CD14-positive monocyte (primary cell): Measurements from ENCODE around the gene PSMD5. TPM values are rescaled to one million over a fixed set of nuclear protein-coding genes. Genes with fewer than 3 reads are reported as not detected.

ENCODE experiments used
- DNase-seq, 3 donors: peaks; one replicate each; pipeline ENCODE4 v3.0.0-alpha.2; 2011 to 2022
- H2AFZ ChIP-seq: 2 replicates; pipeline ENCODE4 v1.6.0; 2012; ENCODE audit warnings: mild to moderate bottlenecking, low read depth, low read length, inconsistent platforms; ENCODE audit not compliant: insufficient read depth, poor library complexity, severe bottlenecking
- H3K27ac ChIP-seq, 2 donors: 1 replicate in 1 of 2; 2 replicates in 1 of 2; pipeline ENCODE4 v1.5.1; 2012 to 2013; ENCODE audit warnings: low read length in 2 of 2, control low read depth in 1 of 2, inconsistent platforms in 1 of 2, low read depth in 1 of 2, mild to moderate bottlenecking in 1 of 2
- H3K27me3 ChIP-seq, 2 donors: one replicate each; pipeline versions ENCODE4 v1.6.0 to v1.6.1; 2011 to 2013; ENCODE audit warnings: low read length in 2 of 2; ENCODE audit not compliant: control insufficient read depth in 2 of 2, insufficient read depth in 2 of 2
- H3K36me3 ChIP-seq, 2 donors: replicated peaks in 1 of 2; 1 replicate in 1 of 2; 2 replicates in 1 of 2; pipeline versions ENCODE4 v1.5.1 to v1.6.1; 2012 to 2013; ENCODE audit warnings: low read length in 2 of 2, control low read depth in 1 of 2, inconsistent platforms in 1 of 2, mild to moderate bottlenecking in 1 of 2; ENCODE audit not compliant: insufficient read depth in 2 of 2, control insufficient read depth in 1 of 2
- H3K4me1 ChIP-seq, 2 donors: 1 replicate in 1 of 2; 2 replicates in 1 of 2; pipeline versions ENCODE4 v1.5.1 to v1.6.1; 2012 to 2013; ENCODE audit warnings: low read length in 2 of 2, control low read depth in 1 of 2, inconsistent platforms in 1 of 2, mild to moderate bottlenecking in 1 of 2, moderate library complexity in 1 of 2; ENCODE audit not compliant: insufficient read depth in 2 of 2, control insufficient read depth in 1 of 2
- H3K4me2 ChIP-seq: replicated peaks from 2 replicates; pipeline ENCODE3; 2012; ENCODE audit warnings: low read length, moderate library complexity, mild to moderate bottlenecking; ENCODE audit not compliant: poor library complexity, severe bottlenecking; ENCODE audit errors: extremely low read depth
- H3K4me3 ChIP-seq, 3 experiments: fragments of 200-600 bp in 1 of 3; sonication (generic) in 1 of 3; replicated peaks in 1 of 3; 1 replicate in 2 of 3; 2 replicates in 1 of 3; pipeline ENCODE4 v1.5.1; 2011 to 2013; ENCODE audit warnings: low read length in 3 of 3, mild to moderate bottlenecking in 3 of 3, control low read depth in 2 of 3, low read depth in 2 of 3, inconsistent platforms in 1 of 3, moderate library complexity in 1 of 3
- H3K79me2 ChIP-seq: 2 replicates; pipeline ENCODE4 v1.6.0; 2012; ENCODE audit warnings: mild to moderate bottlenecking, control low read depth, inconsistent platforms, low read length, moderate library complexity; ENCODE audit not compliant: insufficient read depth
- H3K9ac ChIP-seq: 2 replicates; pipeline ENCODE4 v1.6.0; 2017; ENCODE audit warnings: low read length, mild to moderate bottlenecking; ENCODE audit not compliant: insufficient read depth, poor library complexity, severe bottlenecking
- H3K9me3 ChIP-seq, 2 donors: replicated peaks in 1 of 2; 1 replicate in 1 of 2; 2 replicates in 1 of 2; pipeline versions ENCODE4 v1.5.1 to v1.6.1; 2012 to 2013; ENCODE audit warnings: low read length in 2 of 2, control low read depth in 1 of 2; ENCODE audit not compliant: control insufficient read depth in 1 of 2, insufficient read depth in 1 of 2
- H4K20me1 ChIP-seq: 2 replicates; pipeline ENCODE4 v1.6.0; 2012; ENCODE audit warnings: mild to moderate bottlenecking, low read length, control low read depth, moderate library complexity; ENCODE audit not compliant: insufficient read depth
- H3K27ac Mint-ChIP-seq, 7 donors: one replicate each; pipeline ENCODE4 v1.8.0; 2020; ENCODE audit warnings: mild to moderate bottlenecking in 7 of 7, mixed read lengths in 7 of 7, moderate library complexity in 6 of 7, inconsistent platforms in 2 of 7
- H3K27me3 Mint-ChIP-seq, 3 donors: one replicate each; pipeline ENCODE4 v1.8.0; 2021 to 2022; ENCODE audit warnings: low read depth in 3 of 3, mild to moderate bottlenecking in 3 of 3, mixed read lengths in 3 of 3, moderate library complexity in 3 of 3, inconsistent platforms in 1 of 3
- H3K36me3 Mint-ChIP-seq, 2 donors: one replicate each; pipeline ENCODE4 v1.8.0; 2020; ENCODE audit warnings: mixed read lengths in 2 of 2, inconsistent platforms in 1 of 2, mild to moderate bottlenecking in 1 of 2
- H3K4me1 Mint-ChIP-seq: one replicate; pipeline ENCODE4 v1.8.0; 2020; ENCODE audit warnings: mild to moderate bottlenecking, mixed read lengths
- H3K4me3 Mint-ChIP-seq, 2 donors: one replicate each; pipeline ENCODE4 v1.8.0; 2020; ENCODE audit warnings: mild to moderate bottlenecking in 2 of 2, mixed read lengths in 2 of 2, moderate library complexity in 1 of 2
- H3K9me3 Mint-ChIP-seq, 7 donors: one replicate each; pipeline ENCODE4 v1.8.0; 2020 to 2022; ENCODE audit warnings: mixed read lengths in 7 of 7, mild to moderate bottlenecking in 6 of 7, moderate library complexity in 6 of 7, inconsistent platforms in 2 of 7
- CTCF ChIP-seq: fragments of 200-600 bp; IDR thresholded peaks from one replicate; pipeline ENCODE4 v1.8.0; 2022; ENCODE audit warnings: antibody characterized with exemption, mild to moderate bottlenecking
- WGBS: methylation state at CpG from one replicate; pipeline ENCODE4 v1.1.5; 2013; ENCODE audit warnings: missing lambda C conversion rate; ENCODE audit not compliant: insufficient coverage; 5-methylcytosine and 5-hydroxymethylcytosine counted together
- intact Hi-C, 2 donors: fragments of 100-400 bp; cut with micrococcal nuclease; formaldehyde crosslinking; loops; one replicate each; pipeline versions ENCODE4 v1.15.0 to v1.15.1; 2023
- polyA plus RNA-seq, 3 donors: library from polyadenylated mRNA; depleted of rRNA in 1 of 3; unstranded in 2 of 3; stranded (reverse) in 1 of 3; fragments of 300-500 nt in 2 of 3; fragments of >200 nt in 1 of 3; fragmentation: Illumina TruSeq in 2 of 3; gene quantifications; 1 replicate in 2 of 3; 2 replicates in 1 of 3; pipeline ENCODE4 v1.2.3, GENCODE V29; 2012 to 2021

PSMD5 gene
- polyA plus RNA-seq, 3 donors, result 10.0 to 20.9 (median 10.7) TPM

- TF ChIP-seq CTCF, result no peak
- H2AFZ ChIP-seq, result no peak overlapping the region
- H4K20me1 ChIP-seq, result no peaks in the 10 kb centered on the region
- H3K4me2 ChIP-seq, result no peak overlapping the region
- H3K27ac ChIP-seq, result no peak overlapping the region
- peaks cover 0 to 7% (median 0%) of the 10 kb centered on the region in 7 donors for H3K9me3 Mint-ChIP-seq
- H3K27me3 Mint-ChIP-seq, result no peaks in the 10 kb centered on the region
- intact Hi-C loops, result no loop called here
- H3K4me3 Mint-ChIP-seq, result no peak overlapping the region
- no peak overlapping the region for H3K4me3 ChIP-seq
- H3K36me3 Mint-ChIP-seq, result peaks cover 43 to 50% of the 10 kb centered on the region in 2 donors
- peaks cover 36 to 52% of the 10 kb centered on the region in 2 donors for H3K36me3 ChIP-seq
- no peaks in the 10 kb centered on the region for H3K4me1 Mint-ChIP-seq
- no peak for DNase-seq
- no peaks in the 10 kb centered on the region for H3K27me3 ChIP-seq
- no peak overlapping the region for H3K9ac ChIP-seq
- no CpG with 5 or more reads among the region's 4 CpGs for WGBS
- no peaks in the 10 kb centered on the region for H3K4me1 ChIP-seq
- H3K9me3 ChIP-seq, result no peaks in the 10 kb centered on the region
- H3K27ac Mint-ChIP-seq, result no peak overlapping the region
- no peaks in the 10 kb centered on the region for H3K79me2 ChIP-seq
Observed at GRCh38 chr9:120815075-120815474, 27.6 kb downstream of the PSMD5 start.

- intact Hi-C loops, result no loop called here
- Mint-ChIP-seq H3K4me3 (no peak overlapping the region), H3K4me1 (no peaks in the 10 kb centered on the region), H3K27me3 (peaks cover 0 to 2% (median 1%) of the 10 kb centered on the region in 3 donors), H3K36me3 (peaks cover 0 to 3% of the 10 kb centered on the region in 2 donors), H3K9me3 (peaks cover 28 to 62% (median 37%) of the 10 kb centered on the region in 7 donors), H3K27ac (no peak overlapping the region)
- peaks cover 34 to 36% of the 10 kb centered on the region in 2 donors for H3K9me3 ChIP-seq
- no peak overlapping the region for H3K27ac ChIP-seq
- no peaks in the 10 kb centered on the region for H3K79me2 ChIP-seq
- H3K4me3 ChIP-seq, result no peak overlapping the region
- H3K4me2 ChIP-seq, result no peak overlapping the region
- no peaks in the 10 kb centered on the region for H3K27me3 ChIP-seq
- no peaks in the 10 kb centered on the region for H3K36me3 ChIP-seq
- no peaks in the 10 kb centered on the region for H4K20me1 ChIP-seq
- no peaks in the 10 kb centered on the region for H3K4me1 ChIP-seq
- DNase-seq, result no peak
- H2AFZ ChIP-seq, result no peak overlapping the region
- TF ChIP-seq CTCF, result no peak
- H3K9ac ChIP-seq, result no peak overlapping the region
Observed at GRCh38 chr9:120808931-120809330, 33.8 kb downstream of the PSMD5 start.
